HEK293T (cell line): Measurements from ENCODE around the gene SLC9A9.

Experiments
- BHLHE40 ChIP-seq: fragments of 450-650 bp; IDR thresholded peaks from 2 replicates; pipeline ENCODE4 v1.6.1; 2016; ENCODE audit warnings: mild to moderate bottlenecking, moderate library complexity, borderline replicate concordance
- HDGF ChIP-seq: fragments of 450-650 bp; IDR thresholded peaks from 2 replicates; pipeline ENCODE4 v1.6.1; 2017; ENCODE audit warnings: antibody characterized with exemption, borderline replicate concordance
- NFRKB ChIP-seq: fragments of 450-650 bp; IDR thresholded peaks from 2 replicates; pipeline ENCODE4 v1.6.1; 2016; ENCODE audit warnings: mild to moderate bottlenecking, moderate library complexity
- SP1 ChIP-seq: fragments of 450-650 bp; IDR thresholded peaks from 2 replicates; pipeline ENCODE4 v1.6.1; 2017

DNA sequence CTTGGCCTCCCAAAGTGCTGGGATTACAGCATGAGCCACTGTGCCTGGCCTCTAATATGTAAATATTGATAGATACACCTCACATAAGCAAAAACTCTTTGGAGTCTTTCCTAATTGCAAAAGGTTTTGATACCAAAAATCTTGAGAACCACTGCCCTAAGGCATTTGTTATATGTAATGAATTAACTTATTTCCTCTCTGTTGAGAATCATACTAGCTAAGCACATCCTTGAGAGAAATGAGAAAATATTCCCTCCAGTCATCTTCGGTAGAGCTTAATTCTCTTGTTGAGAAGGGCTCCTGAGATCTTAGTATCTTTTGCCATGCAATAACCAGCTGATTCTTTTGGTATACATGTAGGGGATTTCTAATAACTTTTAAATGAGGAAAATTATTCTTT lies 190.2 kb downstream of the SLC9A9 start:
- TF ChIP-seq BHLHE40 (no peak), NFRKB (no peak), SP1 (no peak), HDGF (no peak)
